HCT116 (cell line): ENCODE results near the gene THEMIS. TPM values are rescaled to one million over a fixed set of nuclear protein-coding genes. Genes with fewer than 3 reads are reported as not detected.

Experiments used
- ATAC-seq: fragments of 200-7000 bp; cut with Tn5 transposase; 2 replicates; pipeline ENCODE4 v1.9.1; 2020; ENCODE audit warnings: mild to moderate bottlenecking, moderate library complexity
- BruUV-seq: library from RNA; stranded (reverse); fragments of 400-500 nt; replicated peaks from 2 replicates; lab custom pipeline; 2021; lab: Mats Ljungman, UMichigan
- CTCF ChIA-PET: fragments of 300-600 bp; sonication (Branson Sonifier 250); formaldehyde crosslinking; loops from one replicate; lab custom pipeline; 2021; ENCODE audit warnings: antibody characterized with exemption; lab: Charles Lee
- POLR2A ChIA-PET: fragments of 300-600, 350-600 bp; sonication (Branson Sonifier 250); formaldehyde crosslinking; loops from one replicate; lab custom pipeline; 2021; ENCODE audit warnings: antibody characterized with exemption; lab: Charles Lee
- RAD21 ChIA-PET, 2 experiments: fragments of 300-600 bp; sonication (Branson Sonifier 250); formaldehyde crosslinking; loops; one replicate each; lab custom pipeline; 2023; ENCODE audit warnings: low total read pairs in 2 of 2; ENCODE audit not compliant: uncharacterized antibody in 2 of 2, unreplicated experiment in 2 of 2, low non-redundant PET in 1 of 2; lab: Charles Lee
- DNase-seq: peaks from one replicate; pipeline ENCODE4 v3.0.0-alpha.2; 2010; ENCODE audit warnings: low read depth, low spot score
- H2AFZ ChIP-seq: fragments of 200-600 bp; shearing (Covaris generic), sonication (generic); 2 replicates; pipeline ENCODE4 v1.6.1; 2017; ENCODE audit warnings: low read depth, mixed run types, mixed read lengths, antibody characterized with exemption, low read length; ENCODE audit not compliant: poor library complexity, severe bottlenecking
- H3K27ac ChIP-seq: 2 replicates; pipeline ENCODE4 v1.5.1; 2012; ENCODE audit warnings: low read depth, low read length
- H3K27me3 ChIP-seq: fragments of 200-600 bp; sonication (generic); 2 replicates; pipeline ENCODE4 v1.6.1; 2016; ENCODE audit warnings: mixed run types, low read length, mixed read lengths; ENCODE audit not compliant: insufficient read depth
- H3K36me3 ChIP-seq, 2 experiments: fragments of 200-500 bp in 1 of 2; fragments of 200-600 bp in 1 of 2; sonication (Bioruptor generic) in 1 of 2; sonication (generic) in 1 of 2; 2 replicates each; pipeline versions ENCODE4 v1.5.1 to v1.6.1; 2014 to 2016; ENCODE audit warnings: low read length in 2 of 2, inconsistent platforms in 1 of 2, mixed read lengths in 1 of 2, mixed run types in 1 of 2; ENCODE audit not compliant: insufficient read depth in 2 of 2, control insufficient read depth in 1 of 2
- H3K4me1 ChIP-seq, 2 experiments: fragments of 200-600 bp in 1 of 2; sonication (generic) in 1 of 2; 2 replicates each; pipeline versions ENCODE4 v1.5.1 to v1.6.1; 2012 to 2017; ENCODE audit warnings: low read length in 2 of 2, inconsistent platforms in 1 of 2, mild to moderate bottlenecking in 1 of 2, mixed read lengths in 1 of 2, mixed run types in 1 of 2, moderate library complexity in 1 of 2; ENCODE audit not compliant: insufficient read depth in 2 of 2, control insufficient read depth in 1 of 2
- H3K4me2 ChIP-seq: fragments of 200-600 bp; sonication (generic); 2 replicates; pipeline ENCODE4 v1.6.1; 2017; ENCODE audit warnings: mixed run types, low read length, mixed read lengths
- H3K4me3 ChIP-seq, 2 experiments: fragments of 200-600 bp in 1 of 2; sonication (generic) in 1 of 2; replicated peaks in 1 of 2; 2 replicates each; pipeline ENCODE4 v1.5.1; 2011 to 2016; ENCODE audit warnings: low read length in 2 of 2, control low read depth in 1 of 2, low read depth in 1 of 2, mild to moderate bottlenecking in 1 of 2, mixed read lengths in 1 of 2, mixed run types in 1 of 2
- H3K79me2 ChIP-seq: fragments of 200-600 bp; sonication (generic); 2 replicates; pipeline ENCODE4 v1.6.1; 2017; ENCODE audit warnings: mild to moderate bottlenecking, mixed run types, low read length, moderate library complexity, mixed read lengths; ENCODE audit not compliant: insufficient read depth
- H3K9ac ChIP-seq: fragments of 200-600 bp; sonication (generic); 2 replicates; pipeline ENCODE4 v1.6.1; 2016; ENCODE audit warnings: low read length, mixed read lengths
- H3K9me2 ChIP-seq: fragments of 200-600 bp; sonication (generic), shearing (Covaris generic); 2 replicates; pipeline ENCODE4 v1.6.1; 2017; ENCODE audit warnings: mixed run types, mild to moderate bottlenecking, moderate library complexity; ENCODE audit not compliant: insufficient read depth
- H3K9me3 ChIP-seq, 2 experiments: fragments of 200-500 bp in 1 of 2; fragments of 200-600 bp in 1 of 2; sonication (Bioruptor generic) in 1 of 2; sonication (generic) in 1 of 2; 2 replicates each; pipeline ENCODE4 v1.6.1; 2014 to 2017; ENCODE audit warnings: low read length in 2 of 2, mixed read lengths in 2 of 2, inconsistent platforms in 1 of 2, low read depth in 1 of 2, mild to moderate bottlenecking in 1 of 2, mixed run types in 1 of 2, moderate library complexity in 1 of 2; ENCODE audit not compliant: control insufficient read depth in 1 of 2, insufficient read depth in 1 of 2
- H4K20me1 ChIP-seq: fragments of 200-600 bp; sonication (generic), shearing (Covaris generic); 2 replicates; pipeline ENCODE4 v1.6.1; 2017; ENCODE audit warnings: mixed run types, mild to moderate bottlenecking, moderate library complexity; ENCODE audit not compliant: insufficient read depth
- CBX3 ChIP-seq: IDR thresholded peaks from 2 replicates; pipeline ENCODE4 v1.6.1; 2012; ENCODE audit warnings: low read depth
- CEBPB ChIP-seq: IDR thresholded peaks from 2 replicates; pipeline ENCODE4 v1.6.1; 2012; ENCODE audit warnings: low read depth
- EGR1 ChIP-seq: IDR thresholded peaks from 2 replicates; pipeline ENCODE4 v1.6.1; 2012; ENCODE audit warnings: low read depth
- ELF1 ChIP-seq: IDR thresholded peaks from 2 replicates; pipeline ENCODE4 v1.6.1; 2012; ENCODE audit warnings: low read depth, borderline replicate concordance
- EZH2 ChIP-seq: fragments of 200-600 bp; sonication (generic); IDR thresholded peaks from 2 replicates; pipeline ENCODE4 v1.6.1; 2017; ENCODE audit warnings: antibody characterized with exemption, mixed run types
- EZH2phosphoT487 ChIP-seq: fragments of 200-600 bp; IDR thresholded peaks from 2 replicates; pipeline ENCODE4 v1.6.1; 2018; ENCODE audit warnings: antibody characterized with exemption, borderline replicate concordance
- FOSL1 ChIP-seq: IDR thresholded peaks from 2 replicates; pipeline ENCODE4 v1.6.1; 2012; ENCODE audit warnings: low read depth
- JUND ChIP-seq: IDR thresholded peaks from 2 replicates; pipeline ENCODE4 v1.6.1; 2012
- POLR2A ChIP-seq: IDR thresholded peaks from 2 replicates; pipeline ENCODE4 v1.7.0; 2011; ENCODE audit warnings: borderline replicate concordance; ENCODE audit not compliant: insufficient read depth, insufficient read length; ENCODE audit errors: extremely low read depth
- RAD21 ChIP-seq: IDR thresholded peaks from 2 replicates; pipeline ENCODE4 v1.6.1; 2012; ENCODE audit warnings: low read depth, mild to moderate bottlenecking
- SRF ChIP-seq: IDR thresholded peaks from 2 replicates; pipeline ENCODE4 v1.6.1; 2012; ENCODE audit warnings: low read depth
- TCF7L2 ChIP-seq: IDR thresholded peaks from 2 replicates; pipeline ENCODE4 v1.7.0; 2011; ENCODE audit warnings: borderline replicate concordance, inconsistent platforms; ENCODE audit not compliant: insufficient read depth, insufficient read length; ENCODE audit errors: extremely low read depth
- YY1 ChIP-seq: IDR thresholded peaks from 2 replicates; pipeline ENCODE4 v1.6.1; 2011; ENCODE audit warnings: low read length, low read depth, moderate library complexity, mild to moderate bottlenecking; ENCODE audit not compliant: insufficient replicate concordance; ENCODE audit errors: extremely low read depth
- ZFX ChIP-seq: fragments of 450-650 bp; IDR thresholded peaks from 2 replicates; pipeline ENCODE4 v1.6.1; 2017
- ZNF274 ChIP-seq: fragments of 200-500 bp; sonication (Bioruptor generic); IDR thresholded peaks from 2 replicates; pipeline ENCODE4 v1.6.1; 2014; ENCODE audit warnings: mild to moderate bottlenecking, low read depth, low read length, inconsistent platforms
- intact Hi-C: fragments of 100-400 bp; cut with micrococcal nuclease; formaldehyde crosslinking; loops from 2 replicates; pipeline ENCODE4 v1.10.0; 2022
- total RNA-seq: library from RNA; stranded (reverse); gene quantifications from one replicate; pipeline ENCODE4 v1.2.1, GENCODE V29; 2021; ENCODE audit not compliant: unreplicated experiment
- TF ChIP-seq, protein P1 (sequence below): IDR thresholded peaks from 2 replicates; pipeline ENCODE4 v1.6.1; 2011; ENCODE audit warnings: mild to moderate bottlenecking, low read length, moderate library complexity; ENCODE audit not compliant: insufficient replicate concordance; ENCODE audit errors: extremely low read depth
- TF ChIP-seq, protein P2 (sequence below): IDR thresholded peaks from 2 replicates; pipeline ENCODE4 v1.6.1; 2012; ENCODE audit warnings: low read depth
- TF ChIP-seq, protein P3 (sequence below), 3 experiments: fragments of 200-600 bp in 1 of 3; sonication (generic) in 1 of 3; IDR thresholded peaks in 2 of 3; conservative IDR thresholded peaks in 1 of 3; 2 replicates each; pipeline ENCODE4 v1.5.1; 2012 to 2017; ENCODE audit warnings: low read depth in 2 of 3, low read length in 2 of 3, antibody characterized with exemption in 1 of 3, borderline replicate concordance in 1 of 3, control low read depth in 1 of 3, mild to moderate bottlenecking in 1 of 3, mixed read lengths in 1 of 3, mixed run types in 1 of 3, moderate library complexity in 1 of 3; ENCODE audit not compliant: insufficient read depth in 1 of 3
- TF ChIP-seq, protein P4 (sequence below): IDR thresholded peaks from 2 replicates; pipeline ENCODE4 v1.6.1; 2012
- TF ChIP-seq, protein P5 (sequence below): IDR thresholded peaks from 2 replicates; pipeline ENCODE4 v1.6.1; 2012

THEMIS gene
- total RNA-seq, 1 experiment from 2014 or later: 0.20 TPM

DNA sequence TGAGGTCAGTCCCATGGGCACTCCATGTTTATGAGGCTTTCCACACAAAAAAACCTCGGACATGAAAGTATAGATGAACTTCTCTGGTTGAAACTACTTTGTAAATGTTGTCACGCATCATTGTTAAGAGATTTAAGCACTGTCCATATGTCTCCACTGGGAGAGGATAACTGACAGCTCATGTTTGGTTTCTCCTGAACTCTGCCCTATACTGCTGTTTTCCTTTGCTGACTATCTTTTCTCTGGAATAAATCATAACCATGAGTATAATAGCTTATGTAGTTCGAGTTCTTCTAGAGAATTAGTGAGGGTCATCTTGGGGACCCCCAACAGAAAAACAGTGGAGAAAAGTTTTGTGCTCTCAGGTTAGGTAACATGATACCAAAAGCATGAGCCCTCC is 14.3 kb downstream of the THEMIS start:
- RAD21 ChIA-PET: no interaction called here

More for the DNA sequence above, 14.3 kb downstream of the THEMIS start:
- ATAC-seq: no peak
- ChIA-PET CTCF (no interaction called here), POLR2A (no interaction called here)
- TF ChIP-seq YY1 (no peak), EZH2phosphoT487 (no peak), POLR2A (no peak), ZFX (no peak), CBX3 (no peak), RAD21 (no peak), EGR1 (no peak), EZH2 (no peak), CEBPB (no peak), ELF1 (no peak), ZNF274 (no peak), JUND (no peak), FOSL1 (no peak), SRF (no peak), TCF7L2 (no peak)
- TF ChIP-seq, protein P1, sequence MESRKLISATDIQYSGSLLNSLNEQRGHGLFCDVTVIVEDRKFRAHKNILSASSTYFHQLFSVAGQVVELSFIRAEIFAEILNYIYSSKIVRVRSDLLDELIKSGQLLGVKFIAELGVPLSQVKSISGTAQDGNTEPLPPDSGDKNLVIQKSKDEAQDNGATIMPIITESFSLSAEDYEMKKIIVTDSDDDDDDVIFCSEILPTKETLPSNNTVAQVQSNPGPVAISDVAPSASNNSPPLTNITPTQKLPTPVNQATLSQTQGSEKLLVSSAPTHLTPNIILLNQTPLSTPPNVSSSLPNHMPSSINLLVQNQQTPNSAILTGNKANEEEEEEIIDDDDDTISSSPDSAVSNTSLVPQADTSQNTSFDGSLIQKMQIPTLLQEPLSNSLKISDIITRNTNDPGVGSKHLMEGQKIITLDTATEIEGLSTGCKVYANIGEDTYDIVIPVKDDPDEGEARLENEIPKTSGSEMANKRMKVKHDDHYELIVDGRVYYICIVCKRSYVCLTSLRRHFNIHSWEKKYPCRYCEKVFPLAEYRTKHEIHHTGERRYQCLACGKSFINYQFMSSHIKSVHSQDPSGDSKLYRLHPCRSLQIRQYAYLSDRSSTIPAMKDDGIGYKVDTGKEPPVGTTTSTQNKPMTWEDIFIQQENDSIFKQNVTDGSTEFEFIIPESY: no peak
- TF ChIP-seq, protein P2, sequence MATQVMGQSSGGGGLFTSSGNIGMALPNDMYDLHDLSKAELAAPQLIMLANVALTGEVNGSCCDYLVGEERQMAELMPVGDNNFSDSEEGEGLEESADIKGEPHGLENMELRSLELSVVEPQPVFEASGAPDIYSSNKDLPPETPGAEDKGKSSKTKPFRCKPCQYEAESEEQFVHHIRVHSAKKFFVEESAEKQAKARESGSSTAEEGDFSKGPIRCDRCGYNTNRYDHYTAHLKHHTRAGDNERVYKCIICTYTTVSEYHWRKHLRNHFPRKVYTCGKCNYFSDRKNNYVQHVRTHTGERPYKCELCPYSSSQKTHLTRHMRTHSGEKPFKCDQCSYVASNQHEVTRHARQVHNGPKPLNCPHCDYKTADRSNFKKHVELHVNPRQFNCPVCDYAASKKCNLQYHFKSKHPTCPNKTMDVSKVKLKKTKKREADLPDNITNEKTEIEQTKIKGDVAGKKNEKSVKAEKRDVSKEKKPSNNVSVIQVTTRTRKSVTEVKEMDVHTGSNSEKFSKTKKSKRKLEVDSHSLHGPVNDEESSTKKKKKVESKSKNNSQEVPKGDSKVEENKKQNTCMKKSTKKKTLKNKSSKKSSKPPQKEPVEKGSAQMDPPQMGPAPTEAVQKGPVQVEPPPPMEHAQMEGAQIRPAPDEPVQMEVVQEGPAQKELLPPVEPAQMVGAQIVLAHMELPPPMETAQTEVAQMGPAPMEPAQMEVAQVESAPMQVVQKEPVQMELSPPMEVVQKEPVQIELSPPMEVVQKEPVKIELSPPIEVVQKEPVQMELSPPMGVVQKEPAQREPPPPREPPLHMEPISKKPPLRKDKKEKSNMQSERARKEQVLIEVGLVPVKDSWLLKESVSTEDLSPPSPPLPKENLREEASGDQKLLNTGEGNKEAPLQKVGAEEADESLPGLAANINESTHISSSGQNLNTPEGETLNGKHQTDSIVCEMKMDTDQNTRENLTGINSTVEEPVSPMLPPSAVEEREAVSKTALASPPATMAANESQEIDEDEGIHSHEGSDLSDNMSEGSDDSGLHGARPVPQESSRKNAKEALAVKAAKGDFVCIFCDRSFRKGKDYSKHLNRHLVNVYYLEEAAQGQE: no peak
- TF ChIP-seq, protein P3, sequence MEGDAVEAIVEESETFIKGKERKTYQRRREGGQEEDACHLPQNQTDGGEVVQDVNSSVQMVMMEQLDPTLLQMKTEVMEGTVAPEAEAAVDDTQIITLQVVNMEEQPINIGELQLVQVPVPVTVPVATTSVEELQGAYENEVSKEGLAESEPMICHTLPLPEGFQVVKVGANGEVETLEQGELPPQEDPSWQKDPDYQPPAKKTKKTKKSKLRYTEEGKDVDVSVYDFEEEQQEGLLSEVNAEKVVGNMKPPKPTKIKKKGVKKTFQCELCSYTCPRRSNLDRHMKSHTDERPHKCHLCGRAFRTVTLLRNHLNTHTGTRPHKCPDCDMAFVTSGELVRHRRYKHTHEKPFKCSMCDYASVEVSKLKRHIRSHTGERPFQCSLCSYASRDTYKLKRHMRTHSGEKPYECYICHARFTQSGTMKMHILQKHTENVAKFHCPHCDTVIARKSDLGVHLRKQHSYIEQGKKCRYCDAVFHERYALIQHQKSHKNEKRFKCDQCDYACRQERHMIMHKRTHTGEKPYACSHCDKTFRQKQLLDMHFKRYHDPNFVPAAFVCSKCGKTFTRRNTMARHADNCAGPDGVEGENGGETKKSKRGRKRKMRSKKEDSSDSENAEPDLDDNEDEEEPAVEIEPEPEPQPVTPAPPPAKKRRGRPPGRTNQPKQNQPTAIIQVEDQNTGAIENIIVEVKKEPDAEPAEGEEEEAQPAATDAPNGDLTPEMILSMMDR (IDR thresholded peaks at IDR 0.05 in 2 of 3, conservative IDR thresholded peaks at IDR 0.05 in 1 of 3; ENCODE audit: borderline replicate concordance in 1 of 3, insufficient read depth in 1 of 3, low read depth in 2 of 3, low read length in 2 of 3): no peak
- TF ChIP-seq, protein P4, sequence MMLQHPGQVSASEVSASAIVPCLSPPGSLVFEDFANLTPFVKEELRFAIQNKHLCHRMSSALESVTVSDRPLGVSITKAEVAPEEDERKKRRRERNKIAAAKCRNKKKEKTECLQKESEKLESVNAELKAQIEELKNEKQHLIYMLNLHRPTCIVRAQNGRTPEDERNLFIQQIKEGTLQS: no peak
- TF ChIP-seq, protein P5, sequence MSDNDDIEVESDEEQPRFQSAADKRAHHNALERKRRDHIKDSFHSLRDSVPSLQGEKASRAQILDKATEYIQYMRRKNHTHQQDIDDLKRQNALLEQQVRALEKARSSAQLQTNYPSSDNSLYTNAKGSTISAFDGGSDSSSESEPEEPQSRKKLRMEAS: no peak
- no peaks in the 10 kb centered on the region for H3K79me2 ChIP-seq
- H3K36me3 ChIP-seq: no peaks in the 10 kb centered on the region
- H3K4me1 ChIP-seq: no peaks in the 10 kb centered on the region
- no peak overlapping the region for H3K27ac ChIP-seq
- peaks cover 4% of the 10 kb centered on the region; the same call in 1 of the 2 replicates for H3K9me2 ChIP-seq
- no peaks in the 10 kb centered on the region for H3K9me3 ChIP-seq
- no TSS peak for BruUV-seq
- no peak overlapping the region for H3K4me2 ChIP-seq
- intact Hi-C loops: no loop called here
- no peak overlapping the region for H3K9ac ChIP-seq
- DNase-seq: no peak
- no peaks in the 10 kb centered on the region for H3K27me3 ChIP-seq
- H4K20me1 ChIP-seq: no peaks in the 10 kb centered on the region
- H3K4me3 ChIP-seq: no peak overlapping the region
- no peak overlapping the region for H2AFZ ChIP-seq
